ENCODE measurements around the gene MYO9A. TPM values are rescaled to one million over a fixed set of nuclear protein-coding genes. Genes with fewer than 3 reads are reported as not detected.

Gene MYO9A
- total RNA-seq, 1 experiment from 2014 or later = 34.0 TPM

DNA sequence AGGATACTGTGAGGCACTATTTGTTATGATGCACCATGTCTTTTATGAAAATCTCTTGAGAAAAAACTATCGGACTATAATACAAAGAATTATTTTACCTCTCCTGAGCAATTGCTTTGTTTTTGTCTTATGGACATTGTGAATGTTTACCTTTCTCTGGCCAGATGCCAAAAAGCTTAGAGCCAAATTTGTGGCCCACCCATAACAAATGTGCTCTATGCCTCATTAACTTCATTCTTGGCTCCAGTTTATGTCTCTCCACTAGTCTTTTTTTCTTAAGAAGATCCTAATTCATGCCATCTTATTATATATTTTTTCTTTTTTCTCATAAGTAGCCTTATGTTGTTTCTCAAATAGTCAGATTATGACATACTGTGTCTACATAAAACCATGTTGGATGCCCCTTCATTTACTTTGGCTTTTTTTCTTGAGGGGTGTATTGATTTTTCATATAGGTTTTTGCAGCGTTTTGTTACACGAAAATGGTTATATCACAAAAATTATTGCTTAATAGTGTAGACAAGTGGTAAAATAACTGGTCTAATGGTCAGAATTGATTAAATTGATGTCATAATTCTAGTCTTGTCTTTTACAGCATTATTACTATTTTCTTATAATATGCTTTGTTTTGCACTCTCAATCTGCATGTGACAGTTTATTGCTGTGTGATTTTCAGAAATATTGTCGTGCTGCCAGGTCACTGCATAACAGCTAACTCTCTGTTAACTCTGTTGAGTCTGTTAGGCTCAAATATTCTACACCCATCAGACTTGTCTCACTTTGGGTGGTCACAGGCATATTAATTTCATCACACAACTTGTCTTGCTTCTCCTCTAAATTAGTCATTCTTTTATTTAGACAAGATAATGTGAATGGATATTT is 18.5 kb upstream of the MYO9A start:
- Histone ChIP-seq H3K79me2 (ENCODE audit: low read depth) (no peaks in the 10 kb centered on the region), H3F3A (ENCODE audit: insufficient read depth, low read depth) (no peaks in the 10 kb centered on the region), H3K4me2 (no peak overlapping the region), H2AFZ (no peak overlapping the region), H3K4me1 (replicated peaks; ENCODE audit: insufficient read depth) (no peaks in the 10 kb centered on the region), H3K9me3 (ENCODE audit: insufficient read depth, low read depth) (no peaks in the 10 kb centered on the region), H3K36me3 (ENCODE audit: low read depth) (no peaks in the 10 kb centered on the region), H3K4me3 (no peak overlapping the region), H3K9me2 (ENCODE audit: insufficient read depth) (no peaks in the 10 kb centered on the region), H3K27me3 (ENCODE audit: insufficient read depth, low read depth) (no peaks in the 10 kb centered on the region), H3K27ac (no peak overlapping the region), H4K20me1 (ENCODE audit: insufficient read depth) (no peaks in the 10 kb centered on the region)
- ChIA-PET POLR2A (ENCODE audit: unreplicated experiment) (no interaction called here), CTCF (no interaction called here)
- intact Hi-C loops (cut with micrococcal nuclease; ENCODE audit: unreplicated experiment) = no loop called here
- DNase-seq = no peak
- no TSS peak for BruUV-seq (replicated peaks)
- TF ChIP-seq EZH2 (IDR thresholded peaks at IDR 0.05; ENCODE audit: low read depth) = no peak
- TF ChIP-seq, protein P1, sequence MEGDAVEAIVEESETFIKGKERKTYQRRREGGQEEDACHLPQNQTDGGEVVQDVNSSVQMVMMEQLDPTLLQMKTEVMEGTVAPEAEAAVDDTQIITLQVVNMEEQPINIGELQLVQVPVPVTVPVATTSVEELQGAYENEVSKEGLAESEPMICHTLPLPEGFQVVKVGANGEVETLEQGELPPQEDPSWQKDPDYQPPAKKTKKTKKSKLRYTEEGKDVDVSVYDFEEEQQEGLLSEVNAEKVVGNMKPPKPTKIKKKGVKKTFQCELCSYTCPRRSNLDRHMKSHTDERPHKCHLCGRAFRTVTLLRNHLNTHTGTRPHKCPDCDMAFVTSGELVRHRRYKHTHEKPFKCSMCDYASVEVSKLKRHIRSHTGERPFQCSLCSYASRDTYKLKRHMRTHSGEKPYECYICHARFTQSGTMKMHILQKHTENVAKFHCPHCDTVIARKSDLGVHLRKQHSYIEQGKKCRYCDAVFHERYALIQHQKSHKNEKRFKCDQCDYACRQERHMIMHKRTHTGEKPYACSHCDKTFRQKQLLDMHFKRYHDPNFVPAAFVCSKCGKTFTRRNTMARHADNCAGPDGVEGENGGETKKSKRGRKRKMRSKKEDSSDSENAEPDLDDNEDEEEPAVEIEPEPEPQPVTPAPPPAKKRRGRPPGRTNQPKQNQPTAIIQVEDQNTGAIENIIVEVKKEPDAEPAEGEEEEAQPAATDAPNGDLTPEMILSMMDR (conservative IDR thresholded peaks at IDR 0.05) = no peak

DNA sequence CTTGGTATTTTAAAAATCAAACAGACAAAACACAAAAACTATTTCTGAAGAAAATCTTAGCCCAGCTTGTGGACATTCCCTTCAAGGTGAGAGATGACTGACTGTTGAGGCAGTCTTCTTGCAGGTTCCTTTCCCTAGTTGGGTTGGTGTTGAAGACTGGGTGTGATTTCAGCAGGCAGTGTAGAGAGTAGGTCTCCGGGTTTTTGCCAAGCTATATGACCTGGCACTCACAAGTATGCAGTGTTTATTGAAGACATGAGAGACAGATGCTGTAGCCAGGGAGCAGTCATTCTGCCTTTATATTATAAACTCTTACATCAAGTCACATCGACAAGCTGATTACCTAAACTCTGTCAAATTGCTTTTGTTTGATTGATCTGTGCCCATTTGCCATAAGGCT is 17.8 kb upstream of the MYO9A start:
- no peak overlapping the region for H3K4me3 ChIP-seq
- no TSS peak for BruUV-seq (replicated peaks)
- DNase-seq = no peak
- H3K36me3 ChIP-seq (ENCODE audit: low read depth) = no peaks in the 10 kb centered on the region
- H3K27ac ChIP-seq = no peak overlapping the region
- POLR2A ChIA-PET (ENCODE audit: unreplicated experiment) = no interaction called here
- no peaks in the 10 kb centered on the region for H3F3A ChIP-seq (ENCODE audit: insufficient read depth, low read depth)
- TF ChIP-seq, protein P1 (conservative IDR thresholded peaks at IDR 0.05) = no peak
- no peak for TF ChIP-seq EZH2 (IDR thresholded peaks at IDR 0.05; ENCODE audit: low read depth)
- H3K9me3 ChIP-seq (ENCODE audit: insufficient read depth, low read depth) = no peaks in the 10 kb centered on the region
- intact Hi-C loops (cut with micrococcal nuclease; ENCODE audit: unreplicated experiment) = no loop called here
- no peaks in the 10 kb centered on the region for H3K27me3 ChIP-seq (ENCODE audit: insufficient read depth, low read depth)
- no peaks in the 10 kb centered on the region for H3K4me1 ChIP-seq (replicated peaks; ENCODE audit: insufficient read depth)
- CTCF ChIA-PET = no interaction called here
- H3K9me2 ChIP-seq (ENCODE audit: insufficient read depth) = no peaks in the 10 kb centered on the region
- H2AFZ ChIP-seq = no peak overlapping the region
- no peaks in the 10 kb centered on the region for H3K79me2 ChIP-seq (ENCODE audit: low read depth)
- no peaks in the 10 kb centered on the region for H4K20me1 ChIP-seq (ENCODE audit: insufficient read depth)
- H3K4me2 ChIP-seq = no peak overlapping the region

DNA sequence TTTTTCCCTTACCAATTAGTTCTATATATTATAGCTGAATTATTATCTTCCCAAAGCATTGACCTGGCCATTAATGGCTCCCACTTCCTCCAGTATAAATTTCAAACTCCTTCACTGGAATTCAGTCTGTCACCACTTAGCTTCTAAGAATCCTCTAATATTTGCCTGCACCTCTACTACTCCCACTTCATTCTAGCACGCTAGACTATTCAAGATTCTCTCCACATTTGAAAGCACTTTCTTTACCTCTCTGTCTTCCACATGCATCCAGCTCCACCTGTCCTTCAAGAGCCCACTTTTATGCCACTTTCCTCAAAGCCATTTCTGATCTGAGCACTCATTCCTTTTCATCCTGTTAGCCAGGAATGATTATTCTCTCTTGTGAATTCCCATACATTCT is 15.3 kb upstream of the MYO9A start:
- Histone ChIP-seq H3K4me1 (replicated peaks; ENCODE audit: insufficient read depth) (no peaks in the 10 kb centered on the region), H3F3A (ENCODE audit: insufficient read depth, low read depth) (no peaks in the 10 kb centered on the region), H3K79me2 (ENCODE audit: low read depth) (no peaks in the 10 kb centered on the region), H3K27me3 (ENCODE audit: insufficient read depth, low read depth) (no peaks in the 10 kb centered on the region), H3K4me2 (no peak overlapping the region), H2AFZ (no peak overlapping the region), H3K9me2 (ENCODE audit: insufficient read depth) (no peaks in the 10 kb centered on the region), H3K4me3 (no peak overlapping the region), H3K27ac (no peak overlapping the region), H3K9me3 (ENCODE audit: insufficient read depth, low read depth) (no peaks in the 10 kb centered on the region), H3K36me3 (ENCODE audit: low read depth) (no peaks in the 10 kb centered on the region), H4K20me1 (ENCODE audit: insufficient read depth) (no peaks in the 10 kb centered on the region)
- intact Hi-C loops (cut with micrococcal nuclease; ENCODE audit: unreplicated experiment) = no loop called here
- POLR2A ChIA-PET (ENCODE audit: unreplicated experiment) = interaction anchor here (0.6 kb wide), 1 partner anchor 1131 kb away, joined by 3 read pairs; no protein-coding TSS in a partner anchor
- CTCF ChIA-PET = no interaction called here
- TF ChIP-seq, protein P1 (conservative IDR thresholded peaks at IDR 0.05) = no peak
- TF ChIP-seq EZH2 (IDR thresholded peaks at IDR 0.05; ENCODE audit: low read depth) = no peak
- BruUV-seq (replicated peaks) = no TSS peak
- DNase-seq = no peak
